SK-N-SH (cell line): ENCODE data around the gene TRAK1. TPM values are rescaled to one million over a fixed set of nuclear protein-coding genes. Genes with fewer than 3 reads are reported as not detected.
A peak's percentile ranks its signal among the peaks of the same experiment; 100 is the strongest.

Experiments used
- CTCF ChIA-PET: fragments of 300-600, 350-600 bp; formaldehyde crosslinking; extraction: SDS; loops from one replicate; lab custom pipeline; 2021; lab: Yijun Ruan, JAX
- POLR2A ChIA-PET: fragments of 350-600 bp; sonication (Branson Sonifier 250); formaldehyde crosslinking; extraction: SDS; loops from one replicate; lab custom pipeline; 2020; ENCODE audit warnings: antibody characterized with exemption, inconsistent platforms; lab: Yijun Ruan, JAX
- DNase-seq: peaks from one replicate; pipeline ENCODE4 v3.0.0; 2012
- H2AFZ ChIP-seq: fragments of 200-600 bp; sonication (generic); 2 replicates; pipeline ENCODE4 v1.8.1; 2016; ENCODE audit warnings: antibody characterized with exemption, mild to moderate bottlenecking, low read depth
- H3F3A ChIP-seq: fragments of 200-600 bp; sonication (generic); replicated peaks from 2 replicates; pipeline ENCODE3; 2016; ENCODE audit warnings: antibody characterized with exemption, mild to moderate bottlenecking; ENCODE audit not compliant: insufficient read depth
- H3K27ac ChIP-seq, 2 experiments: fragments of 200-500 bp in 1 of 2; fragments of 200-600 bp in 1 of 2; sonication (Bioruptor generic) in 1 of 2; sonication (generic), shearing (Covaris generic) in 1 of 2; 2 replicates each; pipeline versions ENCODE4 v1.5.1 to v1.6.1; 2014 to 2016; ENCODE audit warnings: low read depth in 2 of 2, inconsistent platforms in 1 of 2, low read length in 1 of 2, mild to moderate bottlenecking in 1 of 2, mixed read lengths in 1 of 2
- H3K27me3 ChIP-seq: fragments of 200-600 bp; sonication (generic), shearing (Covaris generic); 2 replicates; pipeline ENCODE4 v1.6.1; 2016; ENCODE audit warnings: mixed run types; ENCODE audit not compliant: insufficient read depth
- H3K36me3 ChIP-seq, 2 experiments: fragments of 200-500 bp in 1 of 2; fragments of 200-600 bp in 1 of 2; sonication (Bioruptor generic) in 1 of 2; sonication (generic) in 1 of 2; replicated peaks in 1 of 2; 2 replicates each; pipeline versions ENCODE3 to v1.5.1; 2014 to 2016; ENCODE audit warnings: low read length in 1 of 2, mild to moderate bottlenecking in 1 of 2; ENCODE audit not compliant: insufficient read depth in 2 of 2, control insufficient read depth in 1 of 2
- H3K4me1 ChIP-seq, 2 experiments: fragments of 200-500 bp in 1 of 2; fragments of 200-600 bp in 1 of 2; sonication (Bioruptor generic) in 1 of 2; sonication (generic), shearing (Covaris generic) in 1 of 2; 2 replicates each; pipeline versions ENCODE4 v1.5.1 to v1.6.1; 2014 to 2016; ENCODE audit warnings: low read depth in 1 of 2, low read length in 1 of 2, mixed run types in 1 of 2; ENCODE audit not compliant: insufficient read depth in 2 of 2, control insufficient read depth in 1 of 2
- H3K4me2 ChIP-seq: fragments of 200-600 bp; sonication (generic), shearing (Covaris generic); 2 replicates; pipeline ENCODE4 v1.6.1; 2017; ENCODE audit warnings: mixed run types
- H3K4me3 ChIP-seq, 2 experiments: fragments of 200-500 bp in 1 of 2; fragments of 200-600 bp in 1 of 2; sonication (Bioruptor generic) in 1 of 2; sonication (generic), shearing (Covaris generic) in 1 of 2; 2 replicates each; pipeline versions ENCODE4 v1.5.1 to v1.8.1; 2014 to 2016; ENCODE audit warnings: low read depth in 2 of 2, inconsistent platforms in 1 of 2, low read length in 1 of 2, mild to moderate bottlenecking in 1 of 2, mixed read lengths in 1 of 2, moderate library complexity in 1 of 2
- H3K79me2 ChIP-seq: fragments of 200-600 bp; sonication (generic); 2 replicates; pipeline ENCODE4 v1.8.1; 2017; ENCODE audit warnings: mild to moderate bottlenecking; ENCODE audit not compliant: insufficient read depth
- H3K9ac ChIP-seq: fragments of 200-600 bp; sonication (generic); 2 replicates; pipeline ENCODE4 v1.6.1; 2017; ENCODE audit warnings: mixed run types
- H3K9me2 ChIP-seq: fragments of 200-600 bp; sonication (generic); 2 replicates; pipeline ENCODE4 v1.6.1; 2017; ENCODE audit warnings: mixed run types
- H3K9me3 ChIP-seq: fragments of 200-600 bp; sonication (generic); 2 replicates; pipeline ENCODE4 v1.6.1; 2017; ENCODE audit warnings: mixed run types, mild to moderate bottlenecking, moderate library complexity
- H4K20me1 ChIP-seq: fragments of 200-600 bp; sonication (generic); 2 replicates; pipeline ENCODE4 v1.6.1; 2017; ENCODE audit warnings: mild to moderate bottlenecking, mixed run types; ENCODE audit not compliant: insufficient read depth
- CTCF ChIP-seq: fragments of 200-600 bp; sonication (generic); IDR thresholded peaks from 2 replicates; pipeline ENCODE4 v1.6.1; 2017; ENCODE audit warnings: antibody characterized with exemption, mild to moderate bottlenecking, moderate library complexity
- ELF1 ChIP-seq: IDR thresholded peaks from 2 replicates; pipeline ENCODE4 v1.4.0; 2012
- EP300 ChIP-seq, 2 experiments: IDR thresholded peaks; 2 replicates each; pipeline versions ENCODE4 v1.4.0 to v1.6.1; 2012; ENCODE audit warnings: borderline replicate concordance in 1 of 2, low read depth in 1 of 2, low read length in 1 of 2
- FOXJ3 ChIP-seq: sonication (generic); formaldehyde crosslinking; IDR thresholded peaks from 2 replicates; pipeline ENCODE4 v1.5.1; 2020; ENCODE audit warnings: mild to moderate bottlenecking, missing genetic modification reagents
- GABPA ChIP-seq: IDR thresholded peaks from 2 replicates; pipeline ENCODE4 v1.4.0; 2012; ENCODE audit warnings: low read depth, mild to moderate bottlenecking
- MXI1 ChIP-seq: IDR thresholded peaks from 2 replicates; pipeline ENCODE4 v1.6.1; 2012; ENCODE audit warnings: mild to moderate bottlenecking, low read depth, low read length, improper control_type of control experiment
- NRF1 ChIP-seq: IDR thresholded peaks from 2 replicates; pipeline ENCODE4 v1.6.1; 2012; ENCODE audit warnings: low read depth, mild to moderate bottlenecking, low read length
- PBX3 ChIP-seq: IDR thresholded peaks from 2 replicates; pipeline ENCODE4; 2012
- POLR2AphosphoS5 ChIP-seq: IDR thresholded peaks from 2 replicates; pipeline ENCODE4 v1.6.1; 2012; ENCODE audit warnings: low read depth, low read length
- RCOR1 ChIP-seq: fragments of 150-350 bp; IDR thresholded peaks from 2 replicates; pipeline ENCODE4 v1.6.1; 2017; ENCODE audit warnings: antibody characterized with exemption, low read length
- RFX5 ChIP-seq: IDR thresholded peaks from 2 replicates; pipeline ENCODE4 v1.6.1; 2012; ENCODE audit warnings: mild to moderate bottlenecking, improper control_type of control experiment, low read length
- RXRA ChIP-seq: IDR thresholded peaks from 2 replicates; pipeline ENCODE4 v1.4.0; 2012; ENCODE audit warnings: low read depth, mild to moderate bottlenecking, borderline replicate concordance
- SIN3A ChIP-seq: IDR thresholded peaks from 2 replicates; pipeline ENCODE4 v1.6.1; 2012; ENCODE audit warnings: low read depth, mild to moderate bottlenecking, low read length, moderate library complexity, borderline replicate concordance
- TCF12 ChIP-seq: IDR thresholded peaks from 2 replicates; pipeline ENCODE4 v1.4.0; 2012
- TEAD4 ChIP-seq: IDR thresholded peaks from 2 replicates; pipeline ENCODE4 v1.4.0; 2012; ENCODE audit warnings: mild to moderate bottlenecking, borderline replicate concordance; ENCODE audit not compliant: insufficient read depth
- USF1 ChIP-seq: IDR thresholded peaks from 2 replicates; pipeline ENCODE4 v1.4.0; 2012; ENCODE audit warnings: low read depth, borderline replicate concordance
- USF2 ChIP-seq: fragments of 150-350 bp; IDR thresholded peaks from 2 replicates; pipeline ENCODE4 v1.6.1; 2017; ENCODE audit warnings: antibody characterized with exemption, low read length, low read depth, borderline replicate concordance
- YY1 ChIP-seq: IDR thresholded peaks from 2 replicates; pipeline ENCODE4 v1.4.0; 2012; ENCODE audit warnings: low read depth, mild to moderate bottlenecking
- ZBTB33 ChIP-seq: IDR thresholded peaks from 2 replicates; pipeline ENCODE4 v1.4.0; 2012; ENCODE audit warnings: low read depth, borderline replicate concordance
- WGBS: methylation state at CpG from one replicate; pipeline ENCODE4 v1.1.6; 2017; ENCODE audit warnings: low lambda C conversion rate; 5-methylcytosine and 5-hydroxymethylcytosine counted together
- polyA plus RNA-seq, 3 experiments: library from polyadenylated mRNA; depleted of rRNA; stranded (reverse); fragments of >200 nt; gene quantifications; 2 replicates each; pipeline ENCODE4 v1.2.3, GENCODE V29; 2012

TRAK1 gene
- polyA plus RNA-seq, 1 of the 3 experiments (the other 2 are of a cell fraction), result 12.5 TPM

GRCh38 chr3:42256135-42256819 is 165.1 kb downstream of the TRAK1 start (continued):
- TF ChIP-seq CTCF (no peak), TEAD4 (0 out of 2 replicates have a peak, but pooled peaks have one; percentile 36), TCF12 (peak; percentile 49), POLR2AphosphoS5 (no peak), USF2 (no peak), SIN3A (no peak), PBX3 (peak; percentile 82), YY1 (no peak), ELF1 (no peak)

- no peak overlapping the region for H3K4me3 ChIP-seq
- no peaks in the 10 kb centered on the region for H3F3A ChIP-seq
- H3K9me3 ChIP-seq, result no peaks in the 10 kb centered on the region
- H3K4me1 ChIP-seq, result peaks cover 0 to 5% of the 10 kb centered on the region in 2 experiments; a peak in 1 of 4 replicates
- TF ChIP-seq RCOR1, result no peak
- TF ChIP-seq PBX3, result no peak
- no peak for TF ChIP-seq ZBTB33
- TF ChIP-seq MXI1, result no peak
- TF ChIP-seq ELF1, result no peak
- TF ChIP-seq GABPA, result no peak
- TF ChIP-seq FOXJ3 (CRISPR knock-in tag), result no peak
- TF ChIP-seq TEAD4, result no peak
- no peak for TF ChIP-seq USF1
- no peak for TF ChIP-seq NRF1
- TF ChIP-seq RFX5, result no peak
- TF ChIP-seq TCF12, result no peak
- no peak for TF ChIP-seq EP300 (IDR thresholded peaks at IDR 0.05; ENCODE audit: borderline replicate concordance in 1 of 2, low read depth in 1 of 2, low read length in 1 of 2)
- no peak for TF ChIP-seq RXRA
- no peak overlapping the region for H3K4me2 ChIP-seq
- DNase-seq, result no peak
- H4K20me1 ChIP-seq, result no peaks in the 10 kb centered on the region
- POLR2A ChIA-PET, result no interaction called here
- peaks cover 4% of the 10 kb centered on the region; the same call in 1 of the 2 replicates for H3K27me3 ChIP-seq
- CTCF ChIA-PET, result interaction anchor here (10.3 kb wide), 1 partner anchor 10 kb away, joined by 103 read pairs; no protein-coding TSS in a partner anchor
- no peak overlapping the region for H2AFZ ChIP-seq
- no peak overlapping the region for H3K27ac ChIP-seq
- no peaks in the 10 kb centered on the region for H3K9me2 ChIP-seq
- no peaks in the 10 kb centered on the region for H3K36me3 ChIP-seq
- H3K9ac ChIP-seq, result no peak overlapping the region
- WGBS, result 72% methylated on average over 7 of the region's 7 CpGs
- no peaks in the 10 kb centered on the region for H3K79me2 ChIP-seq
These were observed 165.8 kb downstream of the TRAK1 start for GRCh38 chr3:42257007-42257406.
